Heart left ventricle (tissue), 16 donors: ENCODE data around the gene FRMD4B. TPM values are rescaled to one million over a fixed set of nuclear protein-coding genes. Genes with fewer than 3 reads are reported as not detected.

ENCODE experiments used
- ATAC-seq, 4 donors: fragments of 200-7000 bp; cut with Tn5 transposase; one replicate each; pipeline ENCODE4 v1.9.1; 2020 to 2022; ENCODE audit warnings: moderate library complexity in 4 of 4, mild to moderate bottlenecking in 3 of 4, moderate number of reproducible peaks in 1 of 4
- DNase-seq, 5 donors: peaks; one replicate each; pipeline ENCODE4 v3.0.0-alpha.2; 2020
- H3K27ac ChIP-seq, 12 donors: fragments of 200-600 bp; sonication (generic) in 4 of 12; one replicate each; pipeline versions ENCODE4 v1.5.0 to v1.8.0; 2016 to 2022; ENCODE audit warnings: mild to moderate bottlenecking in 2 of 12
- H3K27me3 ChIP-seq, 9 donors: fragments of 200-600 bp; sonication (generic) in 2 of 9; one replicate each; pipeline versions ENCODE4 v1.5.1 to v1.8.0; 2016 to 2022; ENCODE audit warnings: mild to moderate bottlenecking in 3 of 9
- H3K36me3 ChIP-seq, 9 donors: fragments of 200-600 bp; sonication (generic) in 2 of 9; one replicate each; pipeline versions ENCODE4 v1.5.0 to v1.8.0; 2018 to 2022; ENCODE audit warnings: mild to moderate bottlenecking in 2 of 9
- H3K4me1 ChIP-seq, 12 donors: fragments of 200-600 bp; sonication (generic) in 4 of 12; one replicate each; pipeline versions ENCODE4 v1.5.0 to v1.8.0; 2016 to 2022; ENCODE audit warnings: mild to moderate bottlenecking in 3 of 12
- H3K4me3 ChIP-seq, 12 donors: fragments of 200-600 bp; sonication (generic) in 4 of 12; one replicate each; pipeline versions ENCODE4 v1.5.0 to v1.8.0; 2017 to 2022; ENCODE audit warnings: mild to moderate bottlenecking in 9 of 12, moderate library complexity in 4 of 12
- H3K9me3 ChIP-seq, 12 donors: fragments of 200-600 bp; sonication (generic) in 4 of 12; one replicate each; pipeline versions ENCODE4 v1.5.0 to v1.8.0; 2016 to 2022; ENCODE audit warnings: mild to moderate bottlenecking in 1 of 12
- POLR2A ChIP-seq, 2 donors: fragments of 450-650 bp; IDR thresholded peaks; one replicate each; pipeline ENCODE4 v1.6.1; 2017; ENCODE audit warnings: antibody characterized with exemption in 2 of 2, mild to moderate bottlenecking in 2 of 2, moderate library complexity in 2 of 2
- WGBS, 4 donors: extraction: QIAGEN DNeasy Blood & Tissue Kit in 2 of 4; methylation state at CpG; one replicate each; pipeline versions ENCODE4 v1.1.5 to v1.1.7; 2013 to 2018; 5-methylcytosine and 5-hydroxymethylcytosine counted together
- intact Hi-C, 10 donors: fragments of 100-400 bp; cut with DNase I; formaldehyde crosslinking; loops; one replicate each; pipeline versions ENCODE4 v1.11.1 to v1.14.2; 2022
- polyA plus RNA-seq, 2 donors: library from polyadenylated mRNA; stranded (reverse); fragments of 200-250 nt; gene quantifications; one replicate each; pipeline ENCODE4 v1.2.3, GENCODE V29; 2013
- total RNA-seq, 9 donors: library from RNA; depleted of rRNA in 2 of 9; stranded (reverse); fragments of >200 nt in 2 of 9; fragmentation: NEBNext Ultra II Directional in 3 of 9; extraction: Animal tissue kit (Norgen Biotek cat#: 25700) in 3 of 9; gene quantifications; one replicate each; pipeline versions ENCODE4 v1.1.0 to v1.2.4, GENCODE V29; 2016 to 2023
- TF ChIP-seq, protein P1 (sequence below), 12 donors: fragments of 200-600 bp; sonication (generic) in 4 of 12; IDR thresholded peaks; one replicate each; pipeline versions ENCODE4 v1.5.0 to v1.8.0; 2018 to 2022; ENCODE audit warnings: antibody characterized with exemption in 12 of 12, mild to moderate bottlenecking in 5 of 12
- donor health status: ischemic (EF 13 %, LVEDD 7.1; RV severe dilation, severe dysfunction).
- donor health status: healthy with polysubstance abuse.
- donor health status: DM: no; HTN: yes; CAD: no.
- donor health status: DM: no; HTN: no; CAD: no.
- donor health status: ischemic (EF 25% LVEDD 6.9; RV normal size, moderate dysfunction).
- donor health status: ischemic (EF 25% LVEDD 5.7; RV mildly dilated, moderate dysfunction).
- donor health status: healthy.
- donor health status: DM: yes; HTN: yes; CAD: no.
- donor health status: ischemic (EF 35%, LVEDD 5.7; RV mildly dilated, moderate dysfunction).
- donor health status: nonischemic (EF 11% LVEDD 7.7; RV severe dilation, severe dysfunction).
- donor health status: DM: yes; HTN: yes; CAD: no.
- donor health status: PGD.
- donor health status: ischemic (EF 29% LVEDD 5.4; RV normal size, mild dysfunction).
- donor health status: nonischemic (EF 23%, LVEDD 6.1; RV moderate dilation, normal function).

FRMD4B gene
- total and polyA plus RNA-seq, 11 donors, result 3.4 to 42.8 (median 10.9) TPM

DNA sequence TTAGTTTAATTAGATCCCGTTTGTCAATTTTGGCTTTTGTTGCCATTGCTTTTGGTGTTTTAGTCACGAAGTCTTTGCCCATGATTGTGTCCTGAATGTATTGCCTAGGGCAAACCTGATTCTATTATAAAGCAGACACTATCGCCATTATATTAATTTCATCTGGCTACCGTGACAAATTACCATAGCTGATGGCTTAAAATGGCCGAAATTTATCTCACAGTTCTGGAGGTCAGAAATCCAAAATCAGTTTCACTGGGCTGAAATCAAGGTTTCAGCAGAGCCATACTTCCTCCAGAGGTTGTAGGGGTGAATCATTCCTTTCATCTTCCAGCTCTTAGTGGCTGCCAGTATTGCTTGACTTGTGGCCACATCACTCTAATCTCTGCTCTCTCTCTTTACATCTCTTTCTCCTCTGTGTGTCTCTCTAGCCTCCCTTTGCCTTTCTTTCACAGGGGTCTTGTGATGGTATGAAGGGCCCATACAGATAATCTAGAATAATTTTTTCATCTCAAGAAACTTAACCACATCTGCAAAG lies 31.7 kb upstream of the FRMD4B start:
- 93 to 98% (median 96%) methylated on average over 5 of the region's 5 CpGs for WGBS, 4 donors
- TF ChIP-seq, protein P1, sequence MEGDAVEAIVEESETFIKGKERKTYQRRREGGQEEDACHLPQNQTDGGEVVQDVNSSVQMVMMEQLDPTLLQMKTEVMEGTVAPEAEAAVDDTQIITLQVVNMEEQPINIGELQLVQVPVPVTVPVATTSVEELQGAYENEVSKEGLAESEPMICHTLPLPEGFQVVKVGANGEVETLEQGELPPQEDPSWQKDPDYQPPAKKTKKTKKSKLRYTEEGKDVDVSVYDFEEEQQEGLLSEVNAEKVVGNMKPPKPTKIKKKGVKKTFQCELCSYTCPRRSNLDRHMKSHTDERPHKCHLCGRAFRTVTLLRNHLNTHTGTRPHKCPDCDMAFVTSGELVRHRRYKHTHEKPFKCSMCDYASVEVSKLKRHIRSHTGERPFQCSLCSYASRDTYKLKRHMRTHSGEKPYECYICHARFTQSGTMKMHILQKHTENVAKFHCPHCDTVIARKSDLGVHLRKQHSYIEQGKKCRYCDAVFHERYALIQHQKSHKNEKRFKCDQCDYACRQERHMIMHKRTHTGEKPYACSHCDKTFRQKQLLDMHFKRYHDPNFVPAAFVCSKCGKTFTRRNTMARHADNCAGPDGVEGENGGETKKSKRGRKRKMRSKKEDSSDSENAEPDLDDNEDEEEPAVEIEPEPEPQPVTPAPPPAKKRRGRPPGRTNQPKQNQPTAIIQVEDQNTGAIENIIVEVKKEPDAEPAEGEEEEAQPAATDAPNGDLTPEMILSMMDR (IDR thresholded peaks at IDR 0.05), result no peak
- no peak for TF ChIP-seq POLR2A (IDR thresholded peaks at IDR 0.05)
- intact Hi-C loops, result loop anchor here in 1 of 10 donors (5.0 kb wide), 1 partner anchor 255 kb away; no protein-coding TSS in a partner anchor
- Histone ChIP-seq H3K36me3 (no peaks in the 10 kb centered on the region), H3K4me3 (no peak overlapping the region), H3K27me3 (no peaks in the 10 kb centered on the region), H3K27ac (no peak overlapping the region), H3K4me1 (peaks cover 0 to 15% (median 10%) of the 10 kb centered on the region in 12 donors), H3K9me3 (no peaks in the 10 kb centered on the region)
- DNase-seq (no peak), ATAC-seq (no peak)

DNA sequence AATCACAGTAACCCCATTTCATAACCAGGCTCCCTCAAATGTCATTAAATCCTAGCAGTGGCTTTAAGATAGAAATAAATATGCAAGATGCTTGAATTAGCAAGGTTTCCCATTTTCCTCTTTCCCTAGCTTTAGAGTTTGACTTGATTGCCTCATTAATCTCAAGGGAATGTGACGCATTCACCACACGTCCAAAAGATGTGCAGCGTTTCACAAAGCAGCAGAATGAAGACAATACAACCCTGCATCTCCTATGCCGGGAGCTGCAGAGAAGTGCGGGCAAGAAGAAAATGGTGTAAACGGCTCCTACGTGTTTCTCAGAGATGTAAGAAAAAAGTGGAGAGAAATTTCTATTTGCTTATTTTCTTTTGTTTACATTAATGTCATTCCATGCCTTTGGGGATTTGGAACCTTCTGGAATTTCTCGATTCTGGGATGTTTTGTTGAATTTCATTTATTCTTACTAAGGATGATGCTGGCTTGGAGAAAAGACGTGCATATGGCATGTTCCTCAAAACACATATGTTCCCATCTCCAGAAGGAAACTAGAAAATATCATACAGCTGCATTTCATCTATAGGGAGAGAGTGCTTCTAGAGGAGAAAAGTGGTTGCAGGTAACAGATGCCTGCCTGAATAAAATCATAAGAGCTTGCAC lies 27.8 kb upstream of the FRMD4B start:
- no peak for ATAC-seq
- no peak overlapping the region for H3K4me3 ChIP-seq
- no peaks in the 10 kb centered on the region for H3K27me3 ChIP-seq
- H3K4me1 ChIP-seq, result peaks cover 0 to 25% (median 10%) of the 10 kb centered on the region in 12 donors
- no peaks in the 10 kb centered on the region for H3K36me3 ChIP-seq
- H3K9me3 ChIP-seq, result no peaks in the 10 kb centered on the region
- no peak for DNase-seq
- intact Hi-C loops, result loop anchor here in 7 of 10 donors (5.0 kb wide), 4 partner anchors 86 to 251 kb away; no protein-coding TSS in a partner anchor
- H3K27ac ChIP-seq, result no peak overlapping the region
- 44 to 64% (median 57%) methylated on average over 9 of the region's 9 CpGs for WGBS, 4 donors
- no peak for TF ChIP-seq POLR2A (IDR thresholded peaks at IDR 0.05)
- TF ChIP-seq, protein P1 (IDR thresholded peaks at IDR 0.05), result no peak

DNA sequence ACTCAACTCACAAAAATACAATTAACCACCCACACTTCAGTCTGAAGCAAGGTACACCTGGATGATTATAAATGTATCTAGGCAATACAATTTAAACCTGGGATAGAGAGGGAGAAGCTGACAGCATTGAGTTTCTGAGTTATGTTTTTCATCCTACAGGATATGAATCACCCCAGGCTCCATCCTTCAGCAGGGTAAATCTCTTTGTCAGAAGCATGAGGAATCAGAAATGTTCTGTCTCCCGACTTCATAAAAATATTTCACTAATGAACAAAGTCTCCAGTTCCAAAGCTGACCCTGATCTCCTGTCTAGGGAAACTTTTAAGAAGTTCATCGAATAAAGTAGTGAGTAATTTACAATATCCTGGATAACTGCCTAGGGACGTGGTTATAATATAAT lies 25.5 kb upstream of the FRMD4B start:
- Histone ChIP-seq H3K4me1 (peaks cover 0 to 30% (median 14%) of the 10 kb centered on the region in 12 donors), H3K9me3 (no peaks in the 10 kb centered on the region), H3K27ac (peak overlapping the region in 1 of 12 donors; percentile 23), H3K27me3 (no peaks in the 10 kb centered on the region), H3K36me3 (no peaks in the 10 kb centered on the region), H3K4me3 (no peak overlapping the region)
- intact Hi-C loops, result loop anchor here in 7 of 10 donors (2.0 to 5.0 kb wide), 5 partner anchors 84 to 249 kb away; no protein-coding TSS in a partner anchor
- DNase-seq (no peak), ATAC-seq (no peak)
- TF ChIP-seq, protein P1 (IDR thresholded peaks at IDR 0.05), result no peak
- 52 to 74% (median 66%) methylated on average over 3 of the region's 3 CpGs for WGBS, 4 donors

DNA sequence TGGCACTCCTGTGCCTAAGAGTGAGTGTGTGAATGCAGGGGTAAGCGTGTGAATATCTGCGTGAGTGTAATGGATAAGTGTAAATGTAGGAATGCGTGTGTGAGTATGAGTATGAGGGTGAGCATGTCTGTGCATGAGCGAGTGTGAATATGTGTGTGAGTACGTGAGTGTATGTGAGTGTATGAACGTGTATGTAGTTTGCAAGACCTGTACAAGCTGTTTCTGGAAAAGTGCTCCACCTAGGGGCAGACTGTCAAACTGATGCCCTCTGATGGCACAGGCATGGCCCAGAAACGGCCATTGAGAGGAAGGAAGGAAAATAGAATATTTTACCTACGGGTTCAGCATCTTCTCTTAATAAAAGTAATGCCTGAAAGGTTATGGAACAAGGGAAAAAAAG lies 24.4 kb upstream of the FRMD4B start:
- Histone ChIP-seq H3K36me3 (no peaks in the 10 kb centered on the region), H3K27ac (peak overlapping the region in 8 of 12 donors; percentile 12 to 90 (median 34)), H3K4me3 (peak overlapping the region in 7 of 12 donors; percentile 17 to 42 (median 24)), H3K9me3 (peaks cover 0 to 3% (median under 1%) of the 10 kb centered on the region in 12 donors), H3K27me3 (no peaks in the 10 kb centered on the region), H3K4me1 (peaks cover 0 to 38% (median 19%) of the 10 kb centered on the region in 12 donors)
- TF ChIP-seq, protein P1 (IDR thresholded peaks at IDR 0.05), result peak; percentile 72 to 90 (median 84)
- no peak for TF ChIP-seq POLR2A (IDR thresholded peaks at IDR 0.05)
- DNase-seq, result peak; percentile 67 to 77 (median 75)
- intact Hi-C loops, result loop anchor here in 7 of 10 donors (2.0 to 5.0 kb wide), 5 partner anchors 83 to 248 kb away; no protein-coding TSS in a partner anchor
- WGBS, 4 donors, result 19 to 27% (median 24%) methylated on average over 8 of the region's 8 CpGs
- ATAC-seq, result peak; percentile 83 to 90 (median 88)
